HepG2 (cell line): ENCODE results near the gene FUCA1. TPM values are rescaled to one million over a fixed set of nuclear protein-coding genes. Genes with fewer than 3 reads are reported as not detected.

Experiments
- ATAC-seq: fragments of 200-7000 bp; cut with Tn5 transposase; 3 replicates; pipeline ENCODE4 v1.9.1; 2020; ENCODE audit warnings: mild to moderate bottlenecking, moderate library complexity
- BruUV-seq: library from RNA; stranded (reverse); fragments of 400-500 nt; replicated peaks from 2 replicates; lab custom pipeline; 2021; lab: Mats Ljungman, UMichigan
- CTCF ChIA-PET: fragments of 300-600 bp; formaldehyde crosslinking; extraction: SDS; loops from one replicate; lab custom pipeline; 2021; ENCODE audit warnings: low total read pairs, inconsistent platforms, low intra/inter-chr PET ratio; lab: Yijun Ruan, JAX
- POLR2A ChIA-PET: fragments of 350-600 bp; sonication (Branson Sonifier 250); formaldehyde crosslinking; loops from one replicate; lab custom pipeline; 2020; ENCODE audit warnings: antibody characterized with exemption, inconsistent platforms; lab: Yijun Ruan, JAX
- DNase-seq: peaks from one replicate; pipeline ENCODE4 v3.0.0-alpha.2; 2015; ENCODE audit warnings: low spot score
- FAIRE-seq: peaks from 3 replicates; lab custom pipeline; 2011; peaks lifted over from hg19 to GRCh38; lab: Jason Lieb, UNC
- H2AFZ ChIP-seq: one replicate; pipeline ENCODE4 v1.6.1; 2011; ENCODE audit warnings: low read length, inconsistent platforms
- H3K27ac ChIP-seq: fragments of 300-600 bp; 3 replicates; pipeline ENCODE4 v1.8.0; 2011; ENCODE audit warnings: mixed run types, mild to moderate bottlenecking, mixed read lengths, low read length, inconsistent platforms; ENCODE audit not compliant: insufficient read depth; ENCODE audit errors: extremely low read length
- H3K27me3 ChIP-seq, 2 experiments: fragments of 200-600 bp in 1 of 2; 2 replicates in 1 of 2; 3 replicates in 1 of 2; pipeline versions ENCODE4 v1.6.0 to v1.8.0; 2011; ENCODE audit warnings: low read length in 2 of 2, mild to moderate bottlenecking in 2 of 2, moderate library complexity in 2 of 2, inconsistent platforms in 1 of 2; ENCODE audit not compliant: insufficient read depth in 2 of 2, control insufficient read depth in 1 of 2
- H3K36me3 ChIP-seq, 2 experiments: fragments of 200-600 bp in 1 of 2; replicated peaks in 1 of 2; 2 replicates in 1 of 2; 3 replicates in 1 of 2; pipeline versions ENCODE4 v1.5.1 to v1.8.0; 2011; ENCODE audit warnings: low read length in 2 of 2, inconsistent platforms in 1 of 2; ENCODE audit not compliant: insufficient read depth in 2 of 2, control insufficient read depth in 1 of 2
- H3K4me1 ChIP-seq: 2 replicates; pipeline ENCODE4 v1.5.1; 2012; ENCODE audit warnings: low read length, inconsistent platforms; ENCODE audit not compliant: insufficient read depth
- H3K4me2 ChIP-seq: 2 replicates; pipeline ENCODE4 v1.6.0; 2011; ENCODE audit warnings: low read depth, low read length, inconsistent platforms
- H3K4me3 ChIP-seq, 3 experiments: fragments of 200-600 bp in 1 of 3; sonication (generic), shearing (Covaris generic) in 1 of 3; replicated peaks in 1 of 3; 2 replicates each; pipeline ENCODE4 v1.5.1; 2011 to 2016; ENCODE audit warnings: low read length in 3 of 3, inconsistent platforms in 2 of 3, low read depth in 2 of 3, mild to moderate bottlenecking in 2 of 3, control low read depth in 1 of 3, mixed read lengths in 1 of 3; ENCODE audit not compliant: insufficient read depth in 1 of 3
- H3K79me2 ChIP-seq: one replicate; pipeline ENCODE4 v1.6.1; 2011; ENCODE audit warnings: low read length, inconsistent platforms; ENCODE audit not compliant: insufficient read depth
- H3K9ac ChIP-seq: 2 replicates; pipeline ENCODE4 v1.6.0; 2011; ENCODE audit warnings: mild to moderate bottlenecking, low read depth, low read length, inconsistent platforms; ENCODE audit not compliant: insufficient read depth
- H3K9me3 ChIP-seq: 2 replicates; pipeline ENCODE4 v1.5.1; 2012; ENCODE audit warnings: mild to moderate bottlenecking, low read length
- H4K20me1 ChIP-seq: 2 replicates; pipeline ENCODE4 v1.6.0; 2011; ENCODE audit warnings: inconsistent platforms, mild to moderate bottlenecking, low read length, moderate library complexity; ENCODE audit not compliant: insufficient read depth
- BHLHE40 ChIP-seq: IDR thresholded peaks from 2 replicates; pipeline ENCODE4 v1.6.1; 2011; ENCODE audit warnings: low read length, improper control_type of control experiment
- ELF3 ChIP-seq: IDR thresholded peaks from 2 replicates; pipeline ENCODE4 v1.6.1; 2016; ENCODE audit warnings: missing genetic modification reagents, missing compliant biosample characterization
- HCFC1 ChIP-seq: fragments of 150-350 bp; IDR thresholded peaks from 2 replicates; pipeline ENCODE4 v1.6.1; 2014; ENCODE audit warnings: low read depth, low read length
- HNF4A ChIP-seq: sonication (generic); formaldehyde crosslinking; IDR thresholded peaks from 2 replicates; pipeline ENCODE4 v1.4.0; 2020; ENCODE audit warnings: missing genetic modification reagents
- KLF11 ChIP-seq: IDR thresholded peaks from 2 replicates; pipeline ENCODE4 v1.6.1; 2016; ENCODE audit warnings: missing compliant biosample characterization
- KMT2A ChIP-seq: sonication (generic); formaldehyde crosslinking; IDR thresholded peaks from 2 replicates; pipeline ENCODE4 v1.4.0; 2020; ENCODE audit warnings: missing genetic modification reagents
- RAD21 ChIP-seq: fragments of 450-650 bp; formaldehyde crosslinking; IDR thresholded peaks from 2 replicates; pipeline ENCODE4 v1.5.0; 2020; ENCODE audit warnings: mild to moderate bottlenecking
- SIN3B ChIP-seq: fragments of 150-350 bp; IDR thresholded peaks from 2 replicates; pipeline ENCODE4 v1.6.1; 2014; ENCODE audit warnings: low read length
- SMAD3 ChIP-seq: sonication (generic); formaldehyde crosslinking; IDR thresholded peaks from 2 replicates; pipeline ENCODE4 v1.4.0; 2020; ENCODE audit warnings: missing genetic modification reagents
- SPEN ChIP-seq: sonication (generic); formaldehyde crosslinking; IDR thresholded peaks from 2 replicates; pipeline ENCODE4 v1.5.1; 2020; ENCODE audit warnings: low read depth, mild to moderate bottlenecking, missing genetic modification reagents
- STAT5B ChIP-seq: sonication (generic); formaldehyde crosslinking; IDR thresholded peaks from 2 replicates; pipeline ENCODE4 v1.4.0; 2020; ENCODE audit warnings: missing genetic modification reagents
- ZNF563 ChIP-seq: sonication (generic); formaldehyde crosslinking; IDR thresholded peaks from 2 replicates; pipeline ENCODE4 v1.8.0; 2022; ENCODE audit warnings: mild to moderate bottlenecking, moderate library complexity, missing genetic modification reagents
- WGBS: methylation state at CpG from one replicate; pipeline ENCODE4 v1.1.6; 2017; ENCODE audit warnings: low lambda C conversion rate; 5-methylcytosine and 5-hydroxymethylcytosine counted together
- in situ Hi-C: cut with HindIII; loops from 2 replicates; pipeline ENCODE4 v1.10.0; 2017; ENCODE audit warnings: low pct_unique_long_range_greater_than_20kb; ENCODE audit not compliant: extremely low pct_ligation_motif_present
- intact Hi-C: fragments of 100-400 bp; cut with micrococcal nuclease; formaldehyde crosslinking; loops from one replicate; pipeline ENCODE4 v1.10.0; 2022; ENCODE audit not compliant: unreplicated experiment
- polyA plus RNA-seq, 8 experiments: library from polyadenylated mRNA; depleted of rRNA in 3 of 8; stranded (reverse) in 7 of 8; unstranded in 1 of 8; fragments of >200 nt; fragmentation: Illumina TruSeq in 4 of 8; extraction: Trizol in 4 of 8; gene quantifications; 2 replicates each; pipeline versions ENCODE4 v1.2.1 to v1.2.3, GENCODE V29; 2011 to 2016; ENCODE audit warnings: low read depth in 4 of 8, missing spikeins in 1 of 8, mixed read lengths in 1 of 8; ENCODE audit not compliant: insufficient read depth in 1 of 8
- total RNA-seq, 5 experiments: library from RNA; depleted of rRNA; stranded (reverse); fragments of >200 nt; fragmentation: Illumina TruSeq; extraction: Trizol; gene quantifications; 2 replicates each; pipeline ENCODE4 v1.2.3, GENCODE V29; 2016; ENCODE audit warnings: low read depth in 1 of 5
- TF ChIP-seq, protein P1 (sequence below): sonication (generic); formaldehyde crosslinking; IDR thresholded peaks from 2 replicates; pipeline ENCODE4 v1.4.0; 2020; ENCODE audit warnings: missing genetic modification reagents
- TF ChIP-seq, protein P2 (sequence below): sonication (generic); formaldehyde crosslinking; IDR thresholded peaks from 2 replicates; pipeline ENCODE4 v1.4.0; 2020; ENCODE audit warnings: mild to moderate bottlenecking, missing genetic modification reagents

Gene FUCA1
- total and polyA plus RNA-seq, 2 of the 13 experiments (the other 11 are each of a cell fraction or from before 2014, with no cell fraction given): 32.7 to 33.6 TPM

DNA sequence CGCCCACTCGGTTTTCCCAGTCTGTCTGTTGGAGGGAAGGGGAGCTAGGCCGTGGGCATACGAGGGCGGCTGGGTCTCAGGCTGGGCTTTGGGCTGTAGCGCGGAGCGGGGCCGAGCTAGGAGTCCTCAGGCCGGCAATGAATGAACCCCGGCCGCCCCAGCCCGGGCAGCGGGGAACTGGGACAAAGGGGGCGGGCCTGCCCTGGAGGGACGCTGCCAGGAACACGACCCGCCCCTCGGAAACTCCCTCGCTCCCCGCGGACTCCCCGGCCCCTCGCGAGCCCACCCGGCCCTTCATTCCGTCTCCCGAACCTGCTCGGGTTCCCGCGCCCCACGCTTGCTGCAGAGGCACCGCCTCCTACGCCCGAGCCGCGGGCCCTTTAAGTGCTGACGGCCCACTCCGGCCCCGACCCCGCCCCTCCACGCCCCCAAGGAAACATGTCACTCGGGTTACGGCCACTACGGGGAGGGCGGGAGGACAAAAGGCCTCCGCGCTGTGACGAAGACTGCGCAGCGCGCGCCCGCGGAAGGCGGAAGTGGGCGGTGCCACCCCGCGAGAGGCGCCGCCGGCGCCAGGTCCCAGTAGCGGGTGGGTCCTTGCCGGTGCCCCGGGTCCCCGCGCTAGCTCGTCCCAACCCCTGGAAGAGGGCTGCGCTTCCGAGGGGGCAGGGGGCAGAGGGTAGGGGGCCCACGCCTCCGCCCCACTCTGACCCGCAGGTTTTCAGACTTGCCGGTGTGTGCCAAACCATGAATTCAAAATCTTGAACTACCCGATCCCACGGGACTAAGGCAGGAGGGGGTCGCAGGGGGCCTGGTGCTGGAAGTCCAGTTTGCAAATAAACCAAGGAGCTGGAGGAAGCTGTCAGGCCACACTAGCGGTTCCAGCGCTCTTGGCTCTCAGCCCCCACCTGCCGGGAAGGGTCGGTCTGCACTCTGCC is 67.4 kb downstream of the FUCA1 start, which contains the start of gene GALE:
TSS of gene GALE (minus strand) at position 355 of the 938 bp plus-strand sequence. CDS start 1,747 bp downstream, outside the sequence.
- no peaks in the 10 kb centered on the region; a peak in 1 of 5 replicates for H3K27me3 ChIP-seq
- whole genome bisulfite sequencing: 0% methylated on average over 9 of the region's 82 CpGs
- peaks cover 4 to 26% of the 10 kb centered on the region in 2 experiments; a peak in 4 of 5 replicates for H3K36me3 ChIP-seq
- ATAC-seq (peak; percentile 75), DNase-seq (peak; percentile 89), FAIRE-seq (peak; percentile 66)
- H3K4me2 ChIP-seq: peak within 1 kb of the TSS; percentile 97
- no TSS peak for BruUV-seq
- no peaks in the 10 kb centered on the region for H3K9me3 ChIP-seq
- peak within 1 kb of the TSS; percentile 65 to 92 (median 90) for H3K4me3 ChIP-seq
- peaks cover 66% of the 10 kb centered on the region for H3K4me1 ChIP-seq
- H2AFZ ChIP-seq: no peak within 1 kb of the TSS
- peak within 1 kb of the TSS; percentile 95 for H3K27ac ChIP-seq
- ChIA-PET CTCF (no interaction called here), POLR2A (interaction anchor here (1.0 to 10.9 kb wide), 12 partner anchors 10 to 220 kb away, joined by 3 to 154 read pairs (median 6); partner anchors contain the start of genes FUCA1, HMGCL, LYPLA2 and PITHD1)
- peaks cover 7% of the 10 kb centered on the region; the same call in 1 of the 2 replicates for H4K20me1 ChIP-seq
- peak within 1 kb of the TSS; percentile 93 for H3K9ac ChIP-seq
- in situ Hi-C loops: no loop called here
- peaks cover 9% of the 10 kb centered on the region for H3K79me2 ChIP-seq
- intact Hi-C loops: loop anchor here (1.0 to 5.0 kb wide), 2 partner anchors 9 to 67 kb away; partner anchors contain the start of genes FUCA1 and LYPLA2
- TF ChIP-seq, protein P1, sequence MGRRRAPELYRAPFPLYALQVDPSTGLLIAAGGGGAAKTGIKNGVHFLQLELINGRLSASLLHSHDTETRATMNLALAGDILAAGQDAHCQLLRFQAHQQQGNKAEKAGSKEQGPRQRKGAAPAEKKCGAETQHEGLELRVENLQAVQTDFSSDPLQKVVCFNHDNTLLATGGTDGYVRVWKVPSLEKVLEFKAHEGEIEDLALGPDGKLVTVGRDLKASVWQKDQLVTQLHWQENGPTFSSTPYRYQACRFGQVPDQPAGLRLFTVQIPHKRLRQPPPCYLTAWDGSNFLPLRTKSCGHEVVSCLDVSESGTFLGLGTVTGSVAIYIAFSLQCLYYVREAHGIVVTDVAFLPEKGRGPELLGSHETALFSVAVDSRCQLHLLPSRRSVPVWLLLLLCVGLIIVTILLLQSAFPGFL (CRISPR knock-in tag): no peak
- TF ChIP-seq HNF4A (CRISPR knock-in tag) (no peak), RAD21 (CRISPR knock-in tag) (peak; percentile 60; the same call in 1 of the 2 replicates), ELF3 (peak; percentile 94), SPEN (CRISPR knock-in tag) (peak; percentile 87), SIN3B (peak; percentile 53; the same call in 1 of the 2 replicates), STAT5B (peak; percentile 15; the same call in 1 of the 2 replicates), HCFC1 (peak; percentile 59), SMAD3 (CRISPR knock-in tag) (peak; percentile 65; the same call in 1 of the 2 replicates), ZNF563 (CRISPR knock-in tag) (peak; percentile 49; the same call in 1 of the 2 replicates), KMT2A (CRISPR knock-in tag) (peak; percentile 1; the same call in 1 of the 2 replicates), KLF11 (no peak), BHLHE40 (peak; percentile 12; the same call in 1 of the 2 replicates)
- TF ChIP-seq, protein P2, sequence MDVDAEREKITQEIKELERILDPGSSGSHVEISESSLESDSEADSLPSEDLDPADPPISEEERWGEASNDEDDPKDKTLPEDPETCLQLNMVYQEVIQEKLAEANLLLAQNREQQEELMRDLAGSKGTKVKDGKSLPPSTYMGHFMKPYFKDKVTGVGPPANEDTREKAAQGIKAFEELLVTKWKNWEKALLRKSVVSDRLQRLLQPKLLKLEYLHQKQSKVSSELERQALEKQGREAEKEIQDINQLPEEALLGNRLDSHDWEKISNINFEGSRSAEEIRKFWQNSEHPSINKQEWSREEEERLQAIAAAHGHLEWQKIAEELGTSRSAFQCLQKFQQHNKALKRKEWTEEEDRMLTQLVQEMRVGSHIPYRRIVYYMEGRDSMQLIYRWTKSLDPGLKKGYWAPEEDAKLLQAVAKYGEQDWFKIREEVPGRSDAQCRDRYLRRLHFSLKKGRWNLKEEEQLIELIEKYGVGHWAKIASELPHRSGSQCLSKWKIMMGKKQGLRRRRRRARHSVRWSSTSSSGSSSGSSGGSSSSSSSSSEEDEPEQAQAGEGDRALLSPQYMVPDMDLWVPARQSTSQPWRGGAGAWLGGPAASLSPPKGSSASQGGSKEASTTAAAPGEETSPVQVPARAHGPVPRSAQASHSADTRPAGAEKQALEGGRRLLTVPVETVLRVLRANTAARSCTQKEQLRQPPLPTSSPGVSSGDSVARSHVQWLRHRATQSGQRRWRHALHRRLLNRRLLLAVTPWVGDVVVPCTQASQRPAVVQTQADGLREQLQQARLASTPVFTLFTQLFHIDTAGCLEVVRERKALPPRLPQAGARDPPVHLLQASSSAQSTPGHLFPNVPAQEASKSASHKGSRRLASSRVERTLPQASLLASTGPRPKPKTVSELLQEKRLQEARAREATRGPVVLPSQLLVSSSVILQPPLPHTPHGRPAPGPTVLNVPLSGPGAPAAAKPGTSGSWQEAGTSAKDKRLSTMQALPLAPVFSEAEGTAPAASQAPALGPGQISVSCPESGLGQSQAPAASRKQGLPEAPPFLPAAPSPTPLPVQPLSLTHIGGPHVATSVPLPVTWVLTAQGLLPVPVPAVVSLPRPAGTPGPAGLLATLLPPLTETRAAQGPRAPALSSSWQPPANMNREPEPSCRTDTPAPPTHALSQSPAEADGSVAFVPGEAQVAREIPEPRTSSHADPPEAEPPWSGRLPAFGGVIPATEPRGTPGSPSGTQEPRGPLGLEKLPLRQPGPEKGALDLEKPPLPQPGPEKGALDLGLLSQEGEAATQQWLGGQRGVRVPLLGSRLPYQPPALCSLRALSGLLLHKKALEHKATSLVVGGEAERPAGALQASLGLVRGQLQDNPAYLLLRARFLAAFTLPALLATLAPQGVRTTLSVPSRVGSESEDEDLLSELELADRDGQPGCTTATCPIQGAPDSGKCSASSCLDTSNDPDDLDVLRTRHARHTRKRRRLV: peak; percentile 59; the same call in 1 of the 2 replicates
